ENCODE measurements around the gene PARD3B.

- TF ChIP-seq CTCF (IDR thresholded peaks at IDR 0.05) (no peak), POLR2A (IDR thresholded peaks at IDR 0.05) (no peak)
These were observed 1106.4 kb downstream of the PARD3B start for GRCh38 chr2:205651719-205652118.
